Endothelial cell of hepatic sinusoid (primary cell): ENCODE data around the gene ZFHX3.

Experiments used
- in situ Hi-C: cut with HindIII; loops from 2 replicates; pipeline ENCODE4 v1.10.0; 2017; ENCODE audit warnings: low sequenced_read_pairs

ZFHX3 gene

GRCh38 chr16:72787514-72788268, 260.2 kb downstream of the ZFHX3 start:
- in situ Hi-C loops, result loop anchor here (10.0 kb wide), 1 partner anchor 263 kb away; no protein-coding TSS in a partner anchor

GRCh38 chr16:72787130-72787513, 260.8 kb downstream of the ZFHX3 start:
- in situ Hi-C loops, result loop anchor here (10.0 kb wide), 1 partner anchor 262 kb away; no protein-coding TSS in a partner anchor

DNA sequence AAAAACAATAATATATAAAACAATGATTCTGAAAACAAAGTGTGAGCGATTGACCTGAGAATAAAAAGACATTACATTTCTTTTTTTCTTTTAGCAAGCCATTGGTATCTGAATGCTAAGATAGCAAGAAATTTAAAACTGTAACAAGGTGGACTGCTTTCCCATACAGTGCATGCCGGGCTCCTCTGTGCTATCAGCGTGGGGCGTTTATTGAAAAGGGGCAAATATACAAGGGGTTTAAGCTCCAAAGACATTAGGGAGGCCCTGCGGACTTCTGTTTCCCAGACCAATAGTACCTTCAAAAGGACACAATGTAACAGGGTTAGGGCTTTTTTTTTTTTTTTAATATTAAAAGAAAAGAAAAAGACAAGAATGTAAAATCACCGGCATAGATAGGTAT, 261.3 kb downstream of the ZFHX3 start:
- in situ Hi-C loops, result loop anchor here (10.0 kb wide), 1 partner anchor 262 kb away; no protein-coding TSS in a partner anchor

- in situ Hi-C loops, result loop anchor here (10.0 kb wide), 1 partner anchor 261 kb away; no protein-coding TSS in a partner anchor
Observed at GRCh38 chr16:72785886-72786285, 262.0 kb downstream of the ZFHX3 start.

DNA sequence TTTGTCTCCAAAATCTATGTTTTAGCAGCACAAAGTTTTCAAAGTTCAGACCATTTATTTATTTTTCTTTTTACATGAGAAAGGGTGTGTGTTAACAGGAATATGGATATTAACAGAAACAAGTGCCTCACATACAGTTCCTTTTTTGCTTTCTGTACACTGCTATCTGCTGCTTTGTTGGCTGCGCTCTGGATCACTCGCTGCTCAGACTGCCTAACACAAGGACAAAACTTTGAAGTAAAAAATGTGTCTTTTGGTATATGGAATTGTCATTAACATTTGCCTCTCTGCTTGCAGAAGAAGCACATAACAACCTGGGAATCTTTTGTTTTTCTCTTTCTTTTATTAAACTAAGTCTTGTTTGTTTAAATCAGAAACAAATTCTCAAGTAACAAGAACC, 262.8 kb downstream of the ZFHX3 start:
- in situ Hi-C loops, result loop anchor here (10.0 kb wide), 1 partner anchor 260 kb away; no protein-coding TSS in a partner anchor

DNA sequence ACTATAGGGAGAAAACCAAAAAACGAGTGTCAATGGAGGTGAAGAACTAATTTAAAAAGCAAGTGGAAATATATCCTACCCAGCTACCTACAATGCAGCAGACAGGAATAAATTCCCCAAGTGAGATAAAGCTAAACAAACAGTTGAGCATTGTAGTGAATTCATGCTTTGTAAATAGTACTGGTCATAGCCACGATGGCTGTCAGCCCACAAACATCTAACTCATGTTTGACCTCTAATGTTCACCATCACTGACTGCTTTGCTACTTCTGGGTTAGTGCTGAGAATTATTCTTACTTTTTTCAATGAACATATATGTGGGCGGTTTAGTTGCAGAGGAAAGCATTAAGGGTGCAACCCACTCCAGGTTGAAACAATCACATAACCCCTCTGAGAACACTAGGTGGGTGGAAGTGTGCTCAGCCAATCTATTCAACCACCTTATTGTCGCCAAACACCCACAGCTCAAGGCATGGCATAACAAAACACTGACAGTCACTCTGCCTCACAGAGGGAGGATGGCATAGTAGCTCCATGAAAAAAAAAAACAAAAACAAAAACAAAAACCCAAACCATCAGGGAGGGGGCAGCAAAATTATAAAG, 264.1 kb downstream of the ZFHX3 start:
- in situ Hi-C loops, result loop anchor here (10.0 kb wide), 1 partner anchor 259 kb away; no protein-coding TSS in a partner anchor

DNA sequence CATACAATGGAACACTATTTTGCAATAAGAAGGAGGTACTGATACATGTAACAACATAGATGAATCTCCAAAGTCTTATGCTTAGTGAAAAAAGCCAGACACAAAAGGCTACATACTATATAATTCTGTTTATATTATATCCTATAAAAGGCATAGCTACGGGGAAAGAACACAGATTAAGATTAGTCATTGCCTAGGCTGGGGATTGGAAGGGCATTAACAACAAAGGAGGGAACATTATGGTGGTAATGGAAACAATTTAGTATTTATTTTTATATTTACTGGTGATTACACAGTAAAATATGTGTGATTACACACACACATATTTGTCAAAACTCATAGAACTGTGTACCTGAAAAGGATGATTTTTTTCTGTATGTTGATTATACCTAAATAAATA, 278.1 kb downstream of the ZFHX3 start:
- in situ Hi-C loops, result no loop called here

GRCh38 chr16:72768591-72768990, 279.3 kb downstream of the ZFHX3 start:
- in situ Hi-C loops, result no loop called here

GRCh38 chr16:72766506-72766905, 281.4 kb downstream of the ZFHX3 start:
- in situ Hi-C loops, result no loop called here

- in situ Hi-C loops, result no loop called here
Observed at GRCh38 chr16:72764015-72764654, 283.8 kb downstream of the ZFHX3 start.

- in situ Hi-C loops, result no loop called here
Observed at GRCh38 chr16:72760581-72760980, 287.3 kb downstream of the ZFHX3 start.

DNA sequence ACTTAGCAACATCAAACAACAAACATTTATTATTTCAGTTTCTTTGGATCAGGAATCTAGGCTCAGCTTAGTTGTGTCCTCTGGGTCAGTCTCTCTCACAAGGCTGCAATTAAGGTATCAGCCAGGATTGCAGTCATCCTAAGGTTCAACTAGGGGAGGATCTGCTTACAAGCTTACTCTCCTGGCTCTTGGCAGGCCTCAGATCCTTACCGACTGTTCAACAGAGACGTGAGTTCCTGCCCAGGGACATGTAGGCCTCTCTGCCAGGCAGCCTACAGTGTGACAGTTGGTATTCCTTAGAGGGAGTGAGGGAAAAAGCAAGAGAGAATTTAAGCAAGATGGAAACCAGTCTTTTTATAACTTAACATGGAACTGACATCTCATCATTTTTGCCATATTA, 294.0 kb downstream of the ZFHX3 start:
- in situ Hi-C loops, result no loop called here

GRCh38 chr16:72752004-72752695, 295.8 kb downstream of the ZFHX3 start:
- in situ Hi-C loops, result no loop called here

DNA sequence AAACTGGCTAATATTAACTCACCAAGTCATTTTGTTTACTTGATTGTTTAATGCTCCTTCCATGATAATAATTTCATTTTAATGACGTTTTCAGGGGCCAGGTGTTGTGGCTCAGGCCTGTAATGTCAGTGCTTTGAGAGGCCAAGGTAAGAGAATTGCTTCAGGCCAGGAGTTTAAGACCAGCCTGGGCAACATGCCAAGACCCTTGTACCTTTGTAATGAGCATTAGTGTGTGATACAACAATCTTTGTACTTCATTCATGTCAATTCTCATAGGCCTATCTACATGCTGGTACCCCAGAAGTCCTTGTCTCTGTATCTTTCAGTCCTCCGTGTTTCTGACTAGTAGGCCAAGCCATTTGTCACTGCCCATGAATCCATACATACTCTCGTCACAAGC, 296.9 kb downstream of the ZFHX3 start:
- in situ Hi-C loops, result no loop called here

DNA sequence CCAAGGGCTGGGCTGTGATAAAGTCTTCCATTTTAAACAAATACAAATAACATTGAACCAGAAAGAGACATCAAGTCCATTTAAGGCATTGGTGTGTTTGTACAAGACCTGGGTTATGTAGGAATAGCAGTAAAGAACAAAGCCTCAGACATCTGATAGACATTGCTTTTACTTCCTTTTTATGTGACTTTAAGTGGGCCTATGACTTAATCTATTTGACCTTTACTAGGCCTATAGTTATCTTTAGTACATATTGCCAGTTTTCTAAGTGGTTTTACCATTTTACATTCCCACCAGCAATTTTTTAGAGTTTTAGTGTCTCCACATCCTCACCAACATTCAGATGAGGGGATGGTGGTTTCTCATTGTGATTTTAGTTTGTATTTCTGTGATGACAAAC, 298.8 kb downstream of the ZFHX3 start:
- in situ Hi-C loops, result no loop called here

- in situ Hi-C loops, result no loop called here
Observed at GRCh38 chr16:72744076-72744793, 303.7 kb downstream of the ZFHX3 start.

GRCh38 chr16:72743011-72743761, 304.7 kb downstream of the ZFHX3 start:
- in situ Hi-C loops, result no loop called here

GRCh38 chr16:72740347-72740746, 307.6 kb downstream of the ZFHX3 start:
- in situ Hi-C loops, result no loop called here

DNA sequence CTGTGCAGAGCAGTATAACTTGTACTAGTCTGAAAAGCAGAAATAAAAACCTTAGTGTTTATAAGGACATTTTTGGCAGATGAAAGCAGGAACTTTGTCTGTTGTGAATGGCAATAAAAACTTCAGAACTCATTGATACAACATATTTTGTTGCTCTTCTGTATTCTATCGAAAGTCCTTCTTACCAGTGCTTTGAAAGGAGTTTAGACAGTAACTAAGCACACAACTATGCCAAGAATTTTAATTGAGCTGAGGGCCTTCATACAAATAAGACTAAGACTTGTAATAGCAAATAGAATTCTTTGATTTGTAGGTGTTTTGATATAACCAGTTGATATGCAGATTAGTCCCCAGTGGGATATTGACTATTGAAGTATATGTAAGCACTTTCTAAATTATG, 308.4 kb downstream of the ZFHX3 start:
- in situ Hi-C loops, result no loop called here

DNA sequence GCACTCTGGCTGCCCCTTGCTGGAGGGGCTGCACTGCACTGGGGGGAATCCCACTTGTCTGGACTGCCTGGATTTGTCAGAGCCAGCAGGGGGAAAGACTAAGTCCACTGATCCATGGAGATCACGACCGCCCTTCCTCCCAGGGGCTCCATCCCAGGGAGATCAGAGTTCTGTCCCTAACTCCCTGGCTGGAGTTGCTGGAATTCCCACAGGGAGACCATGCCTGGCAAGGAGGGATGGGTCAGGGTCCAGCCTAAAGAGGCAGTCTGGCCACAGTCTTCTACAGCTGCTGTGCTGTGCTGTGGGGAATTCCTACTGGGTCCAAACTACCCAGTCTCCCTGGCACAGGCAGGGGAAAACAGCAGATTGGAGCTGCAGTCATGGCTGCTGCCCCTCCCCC, 311.9 kb downstream of the ZFHX3 start:
- in situ Hi-C loops, result no loop called here
